Glomerular endothelial cell (primary cell): ENCODE results near the gene MED13L. TPM values are rescaled to one million over a fixed set of nuclear protein-coding genes. Genes with fewer than 3 reads are reported as not detected.

Experiments used
- DNase-seq: peaks from one replicate; pipeline ENCODE4 v3.0.0-alpha.2; 2011; ENCODE audit warnings: low read depth, low spot score; ENCODE audit errors: extremely low read depth
- total RNA-seq: library from RNA; depleted of rRNA; stranded (reverse); fragments of >200 nt; gene quantifications from 2 replicates; pipeline ENCODE4 v1.2.3, GENCODE V29; 2015

The MED13L gene
- total RNA-seq, 1 donor from 2014 or later = 57.5 TPM

DNA sequence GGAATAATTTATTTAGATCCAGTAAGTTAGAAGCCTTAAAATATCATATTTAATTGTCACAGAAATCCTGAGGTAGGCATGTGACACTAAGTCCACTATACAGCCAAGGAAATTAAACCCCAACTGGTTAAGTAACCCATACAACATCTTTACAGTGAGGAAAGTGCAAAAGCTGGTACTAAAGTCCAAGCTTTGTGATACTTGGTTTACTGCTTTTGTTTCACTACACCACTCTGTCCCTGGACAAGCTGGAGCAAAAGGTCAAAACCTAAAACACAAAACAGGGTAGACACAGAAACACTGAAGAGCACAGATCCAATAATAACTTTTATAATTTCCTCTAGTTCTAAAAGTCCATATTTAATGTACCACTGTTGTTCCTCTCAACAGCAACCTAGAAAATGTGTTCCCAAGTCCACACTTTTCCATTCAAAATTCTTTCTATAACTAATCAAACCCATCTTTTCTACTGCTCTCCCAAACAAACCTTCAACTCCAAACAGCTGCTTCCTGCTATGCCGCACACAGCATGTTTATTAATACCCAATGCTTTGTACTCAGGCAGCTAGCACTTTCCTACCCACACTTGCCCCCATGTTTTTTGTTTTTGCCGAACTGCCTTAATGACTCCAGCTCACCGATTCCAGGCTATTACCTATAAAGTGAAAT is 90.9 kb downstream of the MED13L start:
- DNase-seq = peak; percentile 34

DNA sequence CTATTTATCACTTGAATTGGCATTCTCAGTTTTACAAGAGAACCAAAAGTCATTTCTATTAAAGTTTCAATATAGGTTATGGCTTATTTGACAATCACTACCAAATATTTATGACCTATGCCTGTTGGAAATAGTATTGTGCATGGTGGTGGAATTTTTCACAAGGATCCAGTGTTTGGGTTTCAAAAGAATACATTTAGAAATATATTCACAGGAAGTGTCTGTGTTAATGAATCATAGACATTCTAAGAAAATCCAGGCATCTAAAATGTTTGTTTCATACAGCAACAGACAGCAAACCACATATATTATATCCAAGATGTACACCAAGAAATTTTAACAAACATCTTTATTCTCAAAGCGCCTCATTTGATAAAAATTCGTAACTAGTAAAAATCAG is 92.7 kb downstream of the MED13L start:
- no peak for DNase-seq

DNA sequence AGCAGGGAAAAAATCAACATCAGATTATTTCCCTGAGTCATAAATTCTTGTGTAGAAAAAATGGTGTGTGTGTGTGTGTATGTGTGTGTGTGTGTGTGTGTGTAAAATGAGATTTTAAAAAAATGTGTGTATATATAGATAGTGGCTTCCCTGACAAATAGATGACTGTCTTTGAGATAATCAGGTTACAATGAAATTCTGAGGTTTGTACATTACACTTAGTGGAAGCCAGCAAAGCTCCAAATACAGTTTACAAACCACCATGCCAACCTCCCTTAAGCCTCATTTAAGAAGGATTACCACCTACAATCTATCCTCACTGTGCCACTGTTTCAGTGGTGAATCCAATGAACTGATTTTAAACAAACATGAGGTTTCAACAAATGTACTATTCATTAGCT is 93.8 kb downstream of the MED13L start:
- no peak for DNase-seq

DNA sequence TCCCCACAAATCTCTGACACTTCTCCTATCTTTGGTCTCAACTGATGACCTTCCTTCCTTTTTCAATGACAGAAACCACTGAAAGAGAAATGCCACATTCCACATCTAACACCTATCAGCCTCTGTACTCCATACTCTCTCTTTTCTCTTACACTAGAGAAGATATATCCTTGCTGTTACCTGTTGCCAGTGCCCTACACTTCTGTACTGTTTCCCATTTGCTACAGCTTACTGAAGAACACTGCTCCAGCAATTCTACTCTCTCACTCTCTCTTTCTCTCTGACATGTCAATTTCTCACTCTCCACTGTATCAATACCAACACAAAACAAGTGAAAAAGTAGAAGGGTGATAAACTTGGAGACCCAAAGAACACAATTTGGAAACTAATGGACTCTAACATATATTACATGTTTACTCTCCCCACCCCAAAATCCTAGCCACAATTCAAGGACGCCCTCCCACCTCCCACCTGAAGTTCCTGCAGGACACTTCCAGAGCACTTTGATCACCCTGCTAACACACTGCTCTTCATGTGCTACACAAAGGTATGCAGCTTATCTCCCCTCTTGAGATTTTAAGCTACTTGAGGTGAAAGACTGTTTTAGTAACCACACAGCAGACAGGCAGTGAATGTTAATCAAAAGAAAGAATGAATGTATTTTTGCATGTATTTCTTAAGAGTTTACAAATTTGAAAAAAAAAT is 95.0 kb downstream of the MED13L start:
- no peak for DNase-seq

DNA sequence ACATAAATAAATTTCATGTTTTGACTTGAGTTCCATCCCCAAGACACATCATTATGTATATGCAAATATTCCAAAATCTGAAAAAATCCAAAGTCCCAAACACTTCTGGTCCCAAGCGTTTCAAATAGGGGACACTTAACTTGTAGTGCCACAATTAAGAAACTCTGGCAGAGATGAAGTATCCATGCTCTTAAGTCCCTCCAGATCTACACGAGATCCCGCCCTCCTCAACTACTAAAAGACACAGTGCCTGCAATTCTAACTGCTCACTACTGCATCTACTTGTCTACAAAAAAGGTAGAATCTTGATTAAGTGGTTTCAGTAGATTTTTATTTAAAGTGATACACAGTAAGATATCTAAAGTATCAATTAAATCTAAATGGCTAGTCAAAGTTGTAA is 97.0 kb downstream of the MED13L start:
- no peak for DNase-seq

DNA sequence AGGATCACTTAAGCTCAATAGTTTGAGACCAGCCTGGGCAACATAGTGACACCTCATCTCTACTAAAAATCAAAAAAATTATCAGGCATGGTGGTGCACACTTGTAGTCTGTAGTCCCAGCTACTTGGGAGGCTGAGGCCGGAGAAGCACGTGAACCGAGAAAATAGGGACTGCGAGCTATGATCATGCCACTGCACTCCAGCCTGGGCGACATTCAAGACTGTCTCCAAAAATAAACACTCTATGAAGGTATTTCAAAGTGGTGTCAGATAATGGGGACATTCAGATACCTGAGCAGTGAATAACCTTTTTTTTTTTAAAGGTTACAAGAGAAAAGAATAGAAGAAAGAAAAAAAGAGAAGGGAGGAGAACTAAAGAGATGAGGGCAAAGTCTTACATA is 98.1 kb downstream of the MED13L start:
- no peak for DNase-seq

DNA sequence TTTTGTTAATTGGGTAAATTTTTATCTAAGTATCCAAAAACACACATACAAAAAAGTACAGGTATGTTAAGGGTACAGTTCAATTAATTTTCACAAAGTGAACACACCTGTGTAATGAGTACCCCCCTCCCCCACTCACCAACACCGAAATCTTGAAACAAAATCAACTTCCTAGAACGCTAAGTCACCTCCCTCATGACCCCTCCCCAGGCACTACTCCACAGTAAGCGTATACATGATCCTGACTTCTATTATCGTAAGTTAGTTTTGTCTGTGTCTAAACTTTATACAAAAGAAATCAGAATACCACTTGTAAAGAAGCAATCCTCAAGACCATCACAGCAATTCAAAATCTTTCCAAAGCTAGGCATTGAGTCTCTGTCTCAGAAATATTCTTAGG is 100.5 kb downstream of the MED13L start:
- no peak for DNase-seq

DNA sequence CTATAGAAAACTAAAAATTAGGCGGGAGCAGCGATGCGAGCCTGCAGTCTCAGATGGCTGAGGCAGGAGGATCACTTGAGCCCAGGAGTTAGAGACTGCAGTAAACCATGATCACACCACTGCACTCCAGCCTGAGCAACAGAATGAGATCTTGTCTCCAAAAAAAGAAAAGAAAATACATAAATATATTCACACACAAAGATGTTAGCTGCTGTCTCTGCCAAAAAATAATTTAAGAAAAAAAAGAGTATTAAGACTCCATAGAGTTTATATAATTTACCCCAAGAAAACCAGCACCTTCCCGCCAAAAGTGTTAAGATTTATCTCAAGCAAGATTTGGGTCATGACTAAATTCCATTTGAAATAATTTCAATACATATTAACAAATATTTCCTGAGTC is 102.6 kb downstream of the MED13L start:
- DNase-seq = no peak

DNA sequence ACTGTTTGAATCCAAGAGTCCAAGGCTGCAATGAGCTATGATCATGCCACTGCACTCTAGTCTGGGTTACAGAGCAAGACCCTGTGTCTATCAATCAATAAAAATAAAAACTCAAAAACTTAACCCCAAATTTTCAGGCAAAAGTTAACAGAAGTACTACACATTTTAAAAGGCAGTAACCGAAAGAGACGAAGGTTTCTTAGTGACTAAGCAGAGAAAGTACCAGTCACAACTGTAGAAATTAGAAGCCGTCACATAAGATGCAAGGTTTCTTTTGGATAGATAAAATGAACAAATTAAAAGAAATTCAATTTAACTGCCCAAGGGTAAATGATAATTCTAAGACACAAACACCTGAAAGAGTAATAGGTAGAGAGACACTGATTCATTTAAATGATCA is 103.5 kb downstream of the MED13L start:
- DNase-seq = no peak

DNA sequence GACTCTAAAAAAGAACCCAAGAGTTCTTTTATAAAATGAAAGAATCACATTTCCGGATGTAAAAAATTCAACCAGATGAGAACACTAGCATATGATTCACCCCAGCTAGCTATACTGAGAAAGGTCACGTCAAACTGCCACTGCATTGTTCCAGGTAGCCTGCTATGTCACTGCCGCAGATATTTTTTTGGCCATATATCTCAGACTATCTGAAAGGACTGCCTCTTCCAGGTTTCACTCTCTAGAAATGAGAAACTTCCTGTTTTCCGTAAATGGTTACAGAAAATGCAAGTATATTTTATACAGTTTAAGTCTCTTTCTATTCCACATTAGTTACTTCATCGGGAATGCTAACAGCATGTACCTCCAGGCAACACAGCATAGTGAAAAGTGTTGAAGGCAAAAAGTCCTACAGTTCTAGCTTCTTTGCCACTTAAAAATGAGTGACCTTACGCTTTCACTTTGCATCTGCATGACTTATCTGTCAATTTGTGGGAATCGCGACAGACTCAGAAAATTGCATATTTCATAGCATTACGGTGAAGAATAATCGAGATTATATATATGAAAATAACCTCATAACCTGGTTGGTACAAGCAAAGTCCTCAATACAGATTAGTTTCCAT is 105.2 kb downstream of the MED13L start:
- no peak for DNase-seq

DNA sequence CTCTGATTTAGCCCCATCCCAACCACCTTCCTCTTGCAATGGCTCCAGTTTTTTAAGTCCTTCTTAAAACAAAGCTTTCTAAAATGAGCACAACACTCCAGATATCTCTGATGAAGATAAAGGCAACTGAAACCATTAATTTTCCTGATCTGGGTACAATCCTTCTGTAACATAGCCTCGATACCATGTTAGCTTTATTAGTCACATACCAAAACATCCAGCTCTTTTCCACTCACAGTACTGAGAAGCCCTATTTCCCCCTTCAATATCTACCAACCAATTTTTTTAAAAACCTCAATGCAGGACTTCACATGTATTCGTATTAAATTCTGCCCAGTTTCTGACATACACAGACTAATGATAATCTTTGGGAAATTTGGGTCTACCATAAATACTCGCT is 105.9 kb downstream of the MED13L start:
- DNase-seq = no peak

DNA sequence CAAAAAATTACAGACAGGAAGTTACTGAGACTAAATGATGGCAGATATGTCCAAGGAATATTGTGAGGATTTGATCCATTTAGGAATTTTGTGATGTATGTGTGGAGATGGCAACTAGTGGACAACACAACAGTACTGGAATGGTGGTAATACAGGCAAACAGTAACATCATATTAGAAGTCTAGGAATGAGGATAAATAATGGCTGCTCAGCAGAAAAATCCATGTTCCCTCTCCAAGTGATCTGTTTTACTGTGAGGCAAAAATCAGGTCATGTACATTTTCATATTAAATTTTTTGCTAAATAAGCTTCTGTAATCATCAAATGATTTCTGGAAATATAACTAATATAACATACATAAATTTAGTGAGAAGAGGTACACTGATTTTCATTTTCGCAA is 108.4 kb downstream of the MED13L start:
- DNase-seq = no peak

DNA sequence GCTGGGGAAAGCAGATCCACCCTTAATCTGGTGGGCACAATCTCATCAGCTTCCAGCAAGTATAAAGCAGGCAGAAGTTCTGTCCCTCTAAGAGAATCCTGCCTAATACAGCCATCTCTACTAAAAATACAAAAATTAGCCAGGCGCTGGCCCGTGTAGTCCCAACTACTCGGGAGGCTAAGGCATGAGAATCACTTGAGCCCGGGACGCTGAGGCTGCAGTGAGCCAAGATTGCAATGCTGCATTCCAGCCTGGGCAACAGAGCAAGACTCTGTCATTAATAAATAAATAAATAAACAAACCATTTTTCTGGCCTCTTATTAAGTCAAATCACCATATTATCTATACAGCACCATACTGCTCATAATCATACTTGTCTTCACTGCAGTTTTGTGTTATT is 111.2 kb downstream of the MED13L start:
- no peak for DNase-seq

DNA sequence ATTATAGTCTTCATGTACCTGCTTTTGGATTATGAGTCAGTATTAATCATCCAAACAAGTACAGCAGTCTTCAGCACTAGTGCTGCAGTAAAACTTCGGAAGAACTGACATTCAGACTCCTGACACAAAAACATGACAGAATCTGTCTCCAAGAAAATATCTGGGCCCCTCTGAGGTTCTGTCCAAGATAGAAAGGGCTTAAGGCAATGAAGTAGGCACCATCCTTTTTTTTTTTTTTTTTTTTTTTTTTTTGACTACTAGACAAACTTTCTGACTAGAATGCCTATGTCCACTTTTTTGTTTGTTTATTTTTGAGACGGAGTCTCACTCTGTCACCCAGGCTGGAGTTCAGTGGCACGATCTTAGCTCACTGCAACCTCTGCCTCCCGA is 112.5 kb downstream of the MED13L start:
- DNase-seq = no peak

DNA sequence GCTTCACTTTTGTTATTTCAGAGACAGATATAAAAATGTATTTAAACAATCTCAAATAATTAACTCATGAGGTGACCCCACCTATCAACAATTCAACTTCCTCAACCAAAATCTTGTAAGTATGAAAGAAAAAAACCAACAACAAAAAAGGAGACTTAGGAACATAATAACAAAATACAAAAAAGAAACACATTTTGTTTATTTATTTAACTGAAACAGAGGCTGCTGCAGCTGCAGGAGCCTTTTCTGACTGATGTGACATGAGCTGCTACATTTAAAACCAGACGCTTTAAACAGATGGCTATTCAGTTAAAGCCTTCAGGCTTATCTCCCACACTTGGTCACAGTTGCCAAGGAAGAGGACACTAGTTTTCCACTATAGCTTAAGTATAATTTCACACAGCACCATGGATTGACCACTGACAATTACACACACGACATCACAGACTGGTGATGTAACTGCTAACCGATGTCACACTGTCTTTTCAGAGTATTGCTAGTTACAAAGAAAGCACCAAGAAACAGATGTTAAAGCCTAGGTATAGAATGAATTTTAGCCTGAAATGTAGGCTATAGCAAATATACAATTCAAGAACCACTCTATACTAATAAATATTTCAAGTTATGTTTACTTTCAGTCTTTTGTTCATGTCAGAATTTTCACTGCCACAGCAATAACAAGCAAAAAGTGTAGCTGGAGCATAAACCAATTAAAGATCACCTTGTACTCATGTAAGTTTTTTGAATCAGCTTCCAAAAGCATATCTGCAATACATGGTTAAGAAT is 113.0 kb downstream of the MED13L start:
- DNase-seq = no peak

DNA sequence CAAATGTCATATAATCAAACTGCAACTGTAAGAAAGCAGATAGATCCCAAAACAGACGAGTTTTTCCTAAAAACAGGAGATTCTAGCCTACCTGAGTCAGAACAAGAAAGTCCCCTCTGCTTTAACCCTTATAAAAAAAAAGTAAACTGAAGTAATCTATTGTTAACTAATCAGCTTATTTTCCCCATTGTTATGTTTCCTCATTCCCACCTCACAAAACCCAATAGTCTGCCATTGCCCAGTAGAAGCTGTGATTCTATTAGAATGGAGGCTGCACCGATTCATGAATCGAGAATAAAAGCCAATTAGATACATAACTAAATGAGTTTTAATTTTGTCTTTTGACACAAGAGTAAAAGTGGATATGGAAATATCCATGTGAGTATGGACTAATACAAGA is 115.4 kb downstream of the MED13L start:
- DNase-seq = no peak

DNA sequence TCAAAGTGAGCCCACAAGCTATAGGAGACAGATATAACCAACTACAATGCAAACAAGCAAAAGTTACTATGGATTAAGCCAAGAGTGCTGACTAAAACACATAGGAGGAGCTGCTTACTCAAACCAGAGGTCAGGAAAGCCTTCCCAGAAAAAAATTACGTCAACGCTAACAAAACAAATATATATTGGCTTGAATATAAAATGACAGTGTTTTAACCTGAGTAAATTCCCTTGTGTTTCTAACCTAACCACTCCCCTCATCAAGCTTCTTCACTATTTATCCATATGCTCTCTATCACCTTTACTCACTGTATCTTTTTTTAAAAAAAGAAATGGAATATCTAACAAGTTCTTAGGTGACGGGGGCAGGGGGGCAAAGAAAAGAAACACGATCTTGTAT is 115.9 kb downstream of the MED13L start:
- no peak for DNase-seq

DNA sequence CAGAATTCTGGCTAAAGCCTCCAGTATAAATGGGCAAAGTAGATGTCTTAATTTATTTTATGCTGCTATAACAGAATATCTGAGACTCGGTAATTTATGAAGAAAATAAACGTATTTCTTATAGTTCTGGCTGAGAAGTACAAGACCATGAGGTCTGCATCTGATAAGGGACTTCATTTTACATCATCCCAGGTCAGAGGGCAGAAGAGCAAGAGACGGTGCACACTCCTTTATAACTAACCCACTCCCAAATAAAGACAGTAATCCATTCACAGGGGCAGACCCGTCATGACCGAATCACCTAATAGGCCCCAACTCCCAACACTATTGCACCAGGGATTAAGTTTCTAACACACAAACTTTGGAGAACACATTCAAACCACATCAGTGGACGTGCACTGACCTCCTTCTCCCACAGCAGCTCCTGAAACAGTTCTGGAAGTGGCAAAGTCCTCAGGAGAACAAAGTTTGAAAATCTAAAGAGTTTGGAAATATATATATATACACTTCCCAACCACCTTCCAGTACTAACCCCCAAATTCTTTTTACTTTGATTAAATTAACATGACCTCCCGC is 116.5 kb downstream of the MED13L start:
- DNase-seq = no peak

DNA sequence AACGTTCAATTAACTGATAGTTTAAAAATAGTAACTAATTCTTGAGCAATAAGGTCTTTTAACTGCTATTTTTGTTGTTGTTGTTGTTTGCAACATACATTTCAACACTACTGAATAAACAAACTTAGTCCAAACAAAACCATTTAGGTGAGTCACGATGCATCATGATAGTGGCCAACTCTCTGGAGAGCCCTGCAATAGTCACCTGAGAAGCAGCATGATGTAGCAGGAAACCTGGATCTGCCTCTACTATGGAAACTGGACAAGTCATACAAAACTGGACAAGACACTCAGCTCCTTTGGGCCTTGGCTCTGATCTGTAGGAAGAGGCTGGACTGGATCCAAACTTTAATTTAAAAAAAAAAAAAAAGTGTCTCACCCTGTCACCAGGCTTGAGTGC is 117.3 kb downstream of the MED13L start:
- no peak for DNase-seq

DNA sequence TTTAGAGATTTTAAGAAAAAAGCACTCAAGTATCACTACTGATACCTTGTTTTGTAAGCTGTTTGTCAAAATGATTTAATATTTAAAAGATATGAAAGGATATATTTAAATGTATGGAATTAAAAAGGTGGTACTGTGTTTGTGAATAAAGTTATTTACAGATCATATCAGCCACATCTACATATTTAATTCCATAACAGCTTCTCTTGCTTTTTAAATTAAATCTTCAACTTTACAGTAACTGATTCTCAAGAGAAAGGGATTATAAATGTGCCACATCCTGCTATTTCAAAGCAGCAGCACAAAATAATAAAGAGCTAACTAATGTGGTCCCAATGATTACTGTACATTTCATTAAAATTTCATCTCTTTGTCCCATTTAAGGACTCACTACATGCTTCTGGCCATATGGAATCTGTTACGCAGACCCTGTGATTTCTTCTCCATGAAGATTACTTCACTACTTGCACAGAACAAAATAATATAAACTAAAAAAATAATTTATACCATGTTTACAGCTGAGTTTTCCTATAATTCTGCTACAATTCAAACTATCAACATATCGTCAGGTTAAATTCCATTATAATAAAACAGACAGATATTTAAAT is 117.8 kb downstream of the MED13L start:
- no peak for DNase-seq

DNA sequence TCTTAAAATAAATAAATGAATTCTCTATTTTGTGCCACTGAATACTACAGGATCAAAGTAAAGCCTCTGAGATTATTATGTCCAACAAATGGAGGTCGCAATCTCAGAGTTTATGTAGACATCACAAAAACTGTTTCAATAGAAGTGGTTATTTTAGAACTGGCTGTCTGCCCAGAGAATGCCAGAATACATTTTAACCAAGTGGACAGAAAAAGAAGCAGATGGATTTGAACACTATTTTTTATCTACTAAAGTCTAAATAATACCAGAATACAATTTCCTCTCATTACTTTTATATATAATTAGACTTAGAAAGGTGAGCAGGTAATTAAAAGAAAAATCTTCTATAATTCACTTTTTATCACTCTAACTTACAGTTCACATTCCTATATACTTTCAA is 118.3 kb downstream of the MED13L start:
- DNase-seq = no peak
